Caco-2 (cell line): ENCODE data around the gene DEK. TPM values are rescaled to one million over a fixed set of nuclear protein-coding genes. Genes with fewer than 3 reads are reported as not detected.

Experiments used
- BruUV-seq: library from RNA; stranded (reverse); fragments of 400-500 nt; replicated peaks from 2 replicates; lab custom pipeline; 2021; lab: Mats Ljungman, UMichigan
- CTCF ChIA-PET: fragments of 300-600 bp; sonication (Branson Sonifier 250); formaldehyde crosslinking; loops from one replicate; lab custom pipeline; 2022; ENCODE audit warnings: antibody characterized with exemption; lab: Charles Lee
- POLR2A ChIA-PET: fragments of 300-600 bp; sonication (Branson Sonifier 250); formaldehyde crosslinking; loops from one replicate; lab custom pipeline; 2022; ENCODE audit warnings: antibody characterized with exemption; lab: Charles Lee
- DNase-seq, 2 experiments: peaks; one replicate each; pipeline versions ENCODE4 v3.0.0 to v3.0.0-alpha.2; 2020 to 2022
- H3K27me3 ChIP-seq: replicated peaks from 2 replicates; pipeline ENCODE4 v1.6.0; 2011; ENCODE audit warnings: low read length; ENCODE audit not compliant: control insufficient read depth, insufficient read depth
- H3K36me3 ChIP-seq: 2 replicates; pipeline ENCODE4 v1.5.1; 2011; ENCODE audit warnings: low read length; ENCODE audit not compliant: control insufficient read depth, insufficient read depth
- H3K4me1 ChIP-seq: fragments of 250-450 bp; sonication (Bioruptor Pico); 2 replicates; pipeline ENCODE4 v1.5.1; 2020; ENCODE audit warnings: mild to moderate bottlenecking
- H3K4me3 ChIP-seq: 2 replicates; pipeline ENCODE4 v1.5.1; 2011; ENCODE audit warnings: low read depth, mild to moderate bottlenecking, control low read depth, low read length
- H3K9me3 ChIP-seq: fragments of 250-450 bp; sonication (Bioruptor Pico); 2 replicates; pipeline ENCODE4 v1.5.1; 2020; ENCODE audit warnings: mild to moderate bottlenecking, moderate library complexity
- H3K27ac Mint-ChIP-seq: one replicate; pipeline ENCODE4 v1.8.0; 2022; ENCODE audit warnings: mixed read lengths; ENCODE audit not compliant: unreplicated experiment
- H3K27me3 Mint-ChIP-seq: one replicate; pipeline ENCODE4 v1.8.0; 2022; ENCODE audit warnings: mixed read lengths; ENCODE audit not compliant: insufficient read depth, unreplicated experiment
- H3K36me3 Mint-ChIP-seq: one replicate; pipeline ENCODE4 v1.8.0; 2022; ENCODE audit warnings: mild to moderate bottlenecking, mixed read lengths; ENCODE audit not compliant: insufficient read depth, unreplicated experiment
- H3K4me1 Mint-ChIP-seq: one replicate; pipeline ENCODE4 v1.8.0; 2022; ENCODE audit warnings: low read depth, mixed read lengths; ENCODE audit not compliant: unreplicated experiment
- H3K4me3 Mint-ChIP-seq: one replicate; pipeline ENCODE4 v1.8.0; 2022; ENCODE audit warnings: mild to moderate bottlenecking, moderate library complexity, mixed read lengths; ENCODE audit not compliant: unreplicated experiment
- H3K9me3 Mint-ChIP-seq: one replicate; pipeline ENCODE4 v1.8.0; 2022; ENCODE audit warnings: mixed read lengths; ENCODE audit not compliant: unreplicated experiment
- CTCF ChIP-seq, 2 experiments: fragments of 200-600 bp in 1 of 2; IDR thresholded peaks; 1 replicate in 1 of 2; 2 replicates in 1 of 2; pipeline versions ENCODE4 v1.5.1 to v1.8.0; 2011 to 2022; ENCODE audit warnings: antibody characterized with exemption in 1 of 2, control low read depth in 1 of 2, inconsistent platforms in 1 of 2, low read depth in 1 of 2, low read length in 1 of 2, mild to moderate bottlenecking in 1 of 2, moderate library complexity in 1 of 2; ENCODE audit not compliant: insufficient read depth in 1 of 2, severe bottlenecking in 1 of 2, unreplicated experiment in 1 of 2
- intact Hi-C: fragments of 100-400 bp; cut with micrococcal nuclease; formaldehyde crosslinking; loops from one replicate; pipeline ENCODE4 v1.10.0; 2022; ENCODE audit not compliant: unreplicated experiment
- total RNA-seq: library from RNA; stranded (reverse); gene quantifications from 2 replicates; pipeline ENCODE4 v1.2.3, GENCODE V29; 2022

DEK gene
- total RNA-seq, 1 experiment from 2014 or later, result 170 TPM

GRCh38 chr6:18268066-18268465 lies 3.7 kb upstream of the DEK start:
- peaks cover 9% of the 10 kb centered on the region for H3K9me3 Mint-ChIP-seq
- intact Hi-C loops, result no loop called here
- no peak for TF ChIP-seq CTCF (IDR thresholded peaks at IDR 0.05; ENCODE audit: insufficient read depth in 1 of 2, low read depth in 1 of 2, low read length in 1 of 2, severe bottlenecking in 1 of 2, unreplicated experiment in 1 of 2)
- H3K36me3 ChIP-seq, result no peaks in the 10 kb centered on the region
- no peak overlapping the region for H3K4me3 ChIP-seq
- ChIA-PET POLR2A (no interaction called here), CTCF (no interaction called here)
- no peaks in the 10 kb centered on the region for H3K27me3 ChIP-seq
- H3K4me3 Mint-ChIP-seq, result no peak overlapping the region
- DNase-seq, result no peak
- H3K9me3 ChIP-seq, result no peaks in the 10 kb centered on the region
- H3K36me3 Mint-ChIP-seq, result peaks cover 8% of the 10 kb centered on the region
- no TSS peak for BruUV-seq
- no peak overlapping the region for H3K27ac Mint-ChIP-seq
- H3K27me3 Mint-ChIP-seq, result no peaks in the 10 kb centered on the region
- peaks cover 11% of the 10 kb centered on the region for H3K4me1 Mint-ChIP-seq
- H3K4me1 ChIP-seq, result peaks cover 6% of the 10 kb centered on the region; the same call in 1 of the 2 replicates

GRCh38 chr6:18266523-18266912 lies 2.2 kb upstream of the DEK start:
- POLR2A ChIA-PET, result no interaction called here

GRCh38 chr6:18265787-18266522 lies 1.6 kb upstream of the DEK start:
- no peaks in the 10 kb centered on the region for H3K36me3 ChIP-seq
- H3K9me3 ChIP-seq, result no peaks in the 10 kb centered on the region
- ChIA-PET CTCF (no interaction called here), POLR2A (no interaction called here)
- H3K27me3 ChIP-seq, result no peaks in the 10 kb centered on the region
- BruUV-seq, result no TSS peak
- DNase-seq, result no peak
- H3K27ac Mint-ChIP-seq, result peak overlapping the region; percentile 93
- H3K4me3 ChIP-seq, result no peak overlapping the region
- H3K4me3 Mint-ChIP-seq, result peak overlapping the region; percentile 95
- no peak for TF ChIP-seq CTCF (IDR thresholded peaks at IDR 0.05; ENCODE audit: insufficient read depth in 1 of 2, low read depth in 1 of 2, low read length in 1 of 2, severe bottlenecking in 1 of 2, unreplicated experiment in 1 of 2)
- peaks cover 21% of the 10 kb centered on the region for H3K36me3 Mint-ChIP-seq
- intact Hi-C loops, result loop anchor here (2.0 kb wide), 1 partner anchor 239 kb away; no protein-coding TSS in a partner anchor
- H3K4me1 ChIP-seq, result peaks cover 12% of the 10 kb centered on the region
- no peaks in the 10 kb centered on the region for H3K9me3 Mint-ChIP-seq
- H3K27me3 Mint-ChIP-seq, result no peaks in the 10 kb centered on the region
- peaks cover 8% of the 10 kb centered on the region for H3K4me1 Mint-ChIP-seq

More at GRCh38 chr6:18266523-18266912, 2.2 kb upstream of the DEK start:
- Mint-ChIP-seq H3K4me1 (peaks cover 8% of the 10 kb centered on the region), H3K27ac (no peak overlapping the region), H3K27me3 (no peaks in the 10 kb centered on the region), H3K9me3 (no peaks in the 10 kb centered on the region), H3K36me3 (peaks cover 21% of the 10 kb centered on the region), H3K4me3 (no peak overlapping the region)
- no peaks in the 10 kb centered on the region for H3K9me3 ChIP-seq
- no peaks in the 10 kb centered on the region for H3K36me3 ChIP-seq
- no peak for TF ChIP-seq CTCF (IDR thresholded peaks at IDR 0.05; ENCODE audit: insufficient read depth in 1 of 2, low read depth in 1 of 2, low read length in 1 of 2, severe bottlenecking in 1 of 2, unreplicated experiment in 1 of 2)
- peaks cover 10% of the 10 kb centered on the region for H3K4me1 ChIP-seq
- intact Hi-C loops, result no loop called here
- H3K4me3 ChIP-seq, result no peak overlapping the region
- no peaks in the 10 kb centered on the region for H3K27me3 ChIP-seq
- CTCF ChIA-PET, result no interaction called here
- no peak for DNase-seq
- BruUV-seq, result no TSS peak
